NCI-H128 (cell line): ENCODE results near the gene PCYT2.
"Not testable (repeated sequence)": the region's sequence is repeated elsewhere in the genome, so short reads cannot be mapped to it uniquely, and the experiment has no call there.

Experiments
- DNase-seq: peaks from one replicate; lab custom pipeline; 2025; ENCODE audit not compliant: unreplicated experiment; lab: John Stamatoyannopoulos, UW

PCYT2 gene

DNA sequence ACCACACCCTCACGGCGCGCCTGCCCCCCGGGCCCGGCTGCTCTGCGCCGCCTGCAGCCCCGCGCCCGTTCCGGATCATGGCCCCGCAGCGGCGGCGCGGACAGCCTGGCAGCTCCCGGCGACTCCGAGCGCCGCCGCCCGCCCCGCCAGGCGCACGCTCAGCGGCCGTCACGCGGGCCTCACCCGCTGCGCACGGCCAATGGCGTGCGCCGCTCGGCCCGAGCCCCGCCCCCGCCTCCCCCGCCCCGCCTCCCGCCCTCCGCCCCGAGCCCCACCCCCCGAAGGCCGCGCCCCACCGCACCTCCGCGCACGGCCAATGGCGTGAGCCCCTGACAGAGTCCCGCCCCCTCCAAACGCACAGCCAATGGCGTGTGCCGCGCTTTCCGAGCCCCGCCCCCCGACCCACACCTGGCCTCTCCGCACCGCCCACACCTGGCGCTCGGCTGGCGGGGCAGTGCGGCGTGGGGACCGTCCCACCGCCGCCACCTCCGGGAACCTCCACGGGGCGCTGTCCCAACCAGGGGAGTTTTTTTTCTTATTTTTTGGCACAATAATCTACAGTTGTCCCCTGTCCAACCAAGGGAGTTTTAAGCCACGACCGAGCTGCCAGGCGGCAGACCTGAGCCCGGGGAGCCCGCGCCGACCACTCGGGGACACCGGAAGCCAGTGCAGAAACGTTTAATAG is at the start of gene PCYT2:
TSS of gene PCYT2 (minus strand) at position 123 of the 685 bp plus-strand sequence. CDS start at position 79, 44 bp downstream.
- peak; percentile 28 for DNase-seq

DNA sequence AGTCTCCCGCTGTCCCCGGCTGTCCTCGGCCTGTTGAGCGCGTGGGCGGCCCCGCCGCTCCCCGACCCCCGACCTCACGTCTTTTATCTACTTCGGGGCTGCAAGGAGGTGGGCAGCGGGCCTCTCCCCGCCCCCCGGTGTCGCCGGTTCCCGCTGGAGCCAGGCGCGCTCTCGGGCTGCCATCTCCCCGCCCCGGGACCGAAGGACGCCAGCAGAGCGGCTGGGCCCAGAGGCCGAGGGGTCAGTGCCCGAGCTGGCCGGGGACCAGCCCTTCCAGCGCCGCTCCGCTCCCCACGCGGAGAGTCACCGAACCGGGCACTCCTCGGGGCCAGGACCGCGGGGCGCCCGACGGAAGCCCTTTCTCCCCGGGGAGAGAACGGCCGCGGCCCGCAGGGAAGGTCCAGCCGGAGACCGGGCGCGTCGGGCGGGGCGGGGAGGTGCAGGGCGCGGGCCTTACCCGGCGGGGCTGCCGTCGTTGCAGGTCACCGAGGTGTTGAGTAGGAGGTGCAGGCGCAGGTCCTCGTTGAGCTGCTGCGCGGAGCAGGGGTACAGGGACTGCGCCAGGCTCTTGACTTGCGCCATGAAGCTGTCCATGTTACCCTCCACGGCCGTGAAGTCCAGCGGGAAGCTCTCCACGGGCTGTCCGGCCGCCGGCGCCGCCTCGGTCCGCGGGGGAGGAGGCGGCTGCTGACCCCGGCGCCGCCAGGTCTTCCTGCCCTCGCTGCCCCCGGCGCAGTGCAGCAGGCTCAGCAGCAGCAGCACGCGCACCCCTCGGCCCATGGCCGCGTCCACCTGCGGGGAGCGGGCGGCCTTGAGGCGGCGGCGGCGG is 49.1 kb upstream of the PCYT2 start:
- DNase-seq = no peak

GRCh38 chr17:81959362-81960129 is 48.3 kb upstream of the PCYT2 start:
- no peak for DNase-seq

DNA sequence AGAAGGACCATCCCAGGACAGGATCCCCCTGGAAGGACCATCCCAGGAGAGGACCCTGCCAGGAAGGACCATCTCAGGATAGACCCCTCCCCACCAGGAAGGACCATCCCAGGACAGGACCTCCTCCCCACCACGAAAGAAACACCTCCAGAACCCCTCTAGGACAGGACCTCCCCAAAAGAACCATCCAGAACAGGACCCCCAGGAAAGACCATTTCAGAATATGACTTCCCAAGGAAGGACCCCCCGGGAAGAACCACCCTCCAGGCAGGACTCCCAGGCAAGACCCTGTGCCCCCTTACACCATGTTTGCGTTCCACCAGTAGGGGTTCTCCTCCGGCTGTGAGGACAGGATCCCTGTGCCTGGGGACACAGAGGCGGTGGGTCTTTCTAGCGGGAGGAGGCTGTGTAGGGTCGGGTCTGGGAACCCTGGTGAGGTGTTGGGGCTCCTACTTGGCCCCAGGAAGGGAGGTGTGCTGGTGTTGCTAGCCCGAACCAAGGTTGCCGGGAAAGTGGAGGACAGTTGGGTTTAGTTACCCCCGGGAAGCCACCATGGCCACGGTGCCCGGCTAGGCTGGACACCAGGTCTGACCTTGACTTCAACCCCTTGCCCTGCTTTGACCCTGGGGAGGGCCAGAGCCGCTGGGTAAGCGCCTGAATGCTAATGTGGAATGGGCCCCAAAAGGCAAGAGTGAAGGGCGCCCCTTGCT is 47.6 kb upstream of the PCYT2 start:
- no peak for DNase-seq

DNA sequence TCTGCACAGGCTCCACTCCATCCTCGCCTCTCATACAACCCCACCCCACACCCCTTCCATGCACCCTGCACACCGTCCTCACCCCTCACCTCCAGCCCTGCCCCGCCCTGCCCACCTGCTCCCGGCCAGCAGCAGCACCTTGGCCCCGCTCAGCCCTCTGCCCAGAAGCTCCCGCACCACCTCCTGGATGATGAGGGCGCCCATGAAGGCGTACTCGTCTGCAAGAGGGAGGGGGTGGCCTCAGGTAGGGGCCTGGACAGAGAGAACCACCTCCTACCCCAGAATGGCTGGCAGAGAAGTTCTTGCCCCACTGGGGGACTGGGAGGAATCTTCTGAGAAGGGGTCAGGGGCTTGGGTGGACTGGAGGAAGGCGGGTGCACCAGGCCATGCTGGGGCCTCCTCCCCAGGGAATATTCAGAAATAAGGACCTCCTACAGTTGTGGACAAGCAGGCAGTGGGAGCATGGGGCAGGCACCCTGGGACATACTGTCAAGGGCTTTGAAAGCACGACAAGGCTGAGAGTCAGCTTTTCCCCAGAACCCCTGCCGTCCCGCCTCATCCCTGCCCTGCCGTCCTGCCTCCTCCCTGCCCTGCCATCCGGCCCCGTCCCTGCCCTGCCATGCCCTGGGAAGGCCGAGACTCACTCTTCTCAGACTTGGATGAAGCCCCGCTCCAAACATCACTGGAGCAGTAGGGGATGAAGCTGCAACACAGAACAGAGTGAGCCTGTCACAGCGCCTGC is 46.7 kb upstream of the PCYT2 start:
- DNase-seq = no peak

GRCh38 chr17:81956607-81957589 is 45.7 kb upstream of the PCYT2 start:
- DNase-seq = no peak

DNA sequence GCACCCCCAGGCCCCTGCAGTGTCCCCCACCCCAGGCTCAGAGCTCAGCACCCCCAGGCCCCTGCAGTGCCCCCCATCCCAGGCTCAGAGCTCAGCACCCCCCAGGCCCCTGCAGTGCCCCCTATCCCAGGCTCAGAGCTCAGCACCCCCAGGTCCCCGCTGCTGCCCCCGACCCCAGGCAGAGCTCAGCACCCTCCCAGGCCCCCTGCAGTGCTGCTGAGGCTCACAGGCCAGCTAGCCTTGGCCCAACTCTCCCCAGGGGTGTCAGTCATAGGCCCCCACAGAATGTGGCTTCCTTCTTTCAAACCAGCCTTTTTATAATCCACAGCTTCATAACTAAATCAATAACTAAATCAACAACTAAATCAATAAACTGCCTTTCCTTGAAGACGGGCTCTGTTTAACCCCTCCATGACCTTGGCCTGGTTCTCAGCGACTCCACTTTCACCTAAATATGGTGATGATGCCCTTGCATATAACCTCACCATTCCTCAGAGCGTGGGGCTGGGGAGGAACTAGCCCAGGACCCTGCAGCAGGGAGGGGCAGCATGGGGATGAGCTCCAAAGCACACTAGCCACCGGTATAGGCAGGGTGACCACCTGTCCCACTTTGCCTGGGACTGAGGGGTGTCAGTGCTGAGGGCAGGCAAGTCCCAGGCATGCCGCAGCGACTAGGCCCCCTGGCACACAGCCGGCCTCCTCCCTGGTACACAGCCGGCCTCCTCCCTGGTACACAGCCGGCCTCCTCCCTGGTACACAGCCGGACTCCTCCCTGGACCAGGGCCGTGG is 44.8 kb upstream of the PCYT2 start:
- DNase-seq = no peak

GRCh38 chr17:81955058-81955681 is 44.0 kb upstream of the PCYT2 start:
- DNase-seq = no peak

GRCh38 chr17:81954131-81955057 is 43.2 kb upstream of the PCYT2 start:
- DNase-seq = no peak

- DNase-seq = not testable (repeated sequence)
These were observed 42.2 kb upstream of the PCYT2 start for GRCh38 chr17:81953443-81953842.

DNA sequence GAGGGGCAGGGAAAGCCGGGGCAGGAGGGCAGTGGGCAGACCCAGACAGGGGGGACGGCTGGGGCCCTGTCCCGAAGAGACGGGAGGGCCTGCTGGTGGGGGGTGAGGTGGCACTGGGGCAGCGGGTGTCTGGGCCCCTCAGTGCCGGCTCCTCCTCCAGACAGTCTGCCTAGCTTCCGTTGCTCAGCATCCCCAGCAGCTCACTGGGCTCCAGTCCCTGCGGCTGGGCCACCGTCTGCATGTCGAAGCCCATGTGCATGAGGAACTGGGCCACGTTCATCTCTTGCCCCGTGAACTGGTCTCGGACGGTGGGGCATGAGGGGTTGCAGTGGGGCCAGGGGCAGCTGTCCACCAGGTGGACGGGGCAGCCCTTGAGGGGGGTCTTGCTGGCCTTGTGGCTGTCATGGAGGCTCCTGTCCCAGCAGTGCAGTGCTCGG is 41.6 kb upstream of the PCYT2 start:
- no peak for DNase-seq

GRCh38 chr17:81951785-81952684 is 40.8 kb upstream of the PCYT2 start:
- no peak for DNase-seq

DNA sequence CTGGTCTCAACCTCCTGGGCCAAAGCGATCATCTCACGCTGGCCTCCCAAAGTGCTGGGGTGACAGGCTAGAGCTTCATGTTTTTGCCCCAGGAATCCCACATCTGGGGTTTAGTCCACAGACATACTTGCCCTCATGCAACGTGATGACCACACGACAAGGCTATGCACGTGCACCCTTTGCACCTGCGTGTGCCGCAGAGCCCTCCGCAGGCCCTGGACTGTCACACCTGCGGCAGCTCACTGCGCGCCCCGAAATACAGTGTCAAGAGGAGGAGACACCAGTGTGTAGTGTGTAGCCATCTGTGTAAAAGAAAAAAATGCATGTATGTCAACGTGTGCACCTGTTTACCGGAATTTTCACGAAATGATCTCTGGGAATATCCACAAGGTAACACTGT is 39.3 kb upstream of the PCYT2 start:
- DNase-seq = no peak

DNA sequence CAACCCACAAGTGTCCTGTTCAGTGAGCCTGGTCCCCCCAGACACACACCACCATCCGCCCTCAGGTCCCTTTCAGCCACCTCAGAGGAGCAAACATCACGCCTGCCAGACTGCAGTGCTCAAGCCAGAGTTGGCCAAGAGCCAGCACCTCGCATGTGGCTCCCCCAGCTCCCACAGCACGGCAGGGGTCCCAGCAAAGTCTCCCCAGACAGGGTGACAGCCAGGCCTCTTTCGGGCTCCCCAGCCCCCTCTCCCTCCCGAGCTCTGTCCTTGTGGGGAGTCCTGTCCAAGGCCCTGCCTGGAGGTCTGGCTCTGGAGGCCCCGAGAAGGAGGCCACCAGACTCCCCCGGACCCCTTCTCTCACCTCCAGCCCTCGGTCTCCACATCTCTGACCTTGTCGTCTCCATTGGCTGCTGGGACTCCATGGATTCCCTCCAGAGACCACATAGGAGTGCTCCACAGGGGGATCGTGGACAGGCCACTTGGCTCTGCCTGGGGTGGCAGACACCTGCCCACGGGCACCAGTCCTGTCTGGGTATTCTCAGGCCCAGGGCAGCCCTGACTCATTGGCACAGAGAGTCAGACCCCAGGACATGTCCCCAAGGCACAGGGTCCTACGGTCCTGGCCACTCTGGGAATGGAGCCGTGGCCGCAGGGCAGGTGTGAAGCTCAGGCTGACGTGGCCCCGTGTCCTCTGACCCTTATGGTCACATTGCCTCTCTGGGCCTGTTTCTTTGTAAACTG is 37.6 kb upstream of the PCYT2 start:
- no peak for DNase-seq

GRCh38 chr17:81947189-81947588 is 36.0 kb upstream of the PCYT2 start, which contains the start of gene MYADML2:
MYADML2 (minus strand) TSS chr17:81947233; CDS start chr17:81941741, 5,492 bp downstream.
- DNase-seq = no peak
